CD4-positive, alpha-beta T cell treated with Interleukin-17A for 4 hours (primary cell): ENCODE data around the gene RNF38.
"Not testable (repeated sequence)": the region's sequence is repeated elsewhere in the genome, so short reads cannot be mapped to it uniquely, and the experiment has no call there.

ENCODE experiments used
- DNase-seq: peaks from one replicate; pipeline ENCODE4 v3.0.0-alpha.2; 2020; ENCODE audit warnings: mixed read lengths

The RNF38 gene

DNA sequence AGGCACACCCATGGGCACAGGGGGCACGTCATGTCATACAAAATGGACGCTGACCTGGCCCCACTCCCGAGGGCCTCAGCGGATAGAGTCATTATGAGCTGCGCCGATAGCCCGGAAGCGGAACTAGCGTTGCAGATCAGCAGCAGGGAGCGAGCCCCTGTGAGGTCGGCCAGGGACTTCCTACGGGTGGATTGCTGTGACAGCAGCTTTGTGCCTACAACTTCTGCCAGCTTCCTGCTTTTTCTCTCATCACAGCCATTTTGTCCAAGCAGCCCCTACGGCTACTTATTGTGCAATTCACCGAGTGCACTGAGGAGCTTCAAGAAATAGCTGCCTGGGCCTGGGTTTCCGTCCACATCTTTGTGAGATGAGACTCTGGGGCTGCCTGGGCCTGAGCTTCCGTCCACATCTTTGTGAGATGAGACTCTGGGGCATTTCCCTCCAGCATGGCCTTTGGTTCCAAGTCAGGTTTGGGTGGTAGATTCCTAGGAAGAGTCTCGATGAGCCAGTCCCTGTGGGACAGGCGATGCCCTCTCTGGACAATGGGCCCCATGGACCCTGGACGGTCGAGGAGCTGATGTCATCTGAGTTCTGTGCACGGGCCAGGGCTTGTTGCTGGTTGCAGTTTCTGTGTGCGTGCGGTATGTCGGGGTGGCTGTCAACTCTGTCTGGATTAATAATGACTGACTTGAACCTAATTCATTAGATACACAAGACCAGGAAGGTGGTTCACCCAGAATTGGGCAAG, 74.8 kb downstream of the RNF38 start:
- no peak for DNase-seq

- DNase-seq: no peak
These were observed 76.1 kb downstream of the RNF38 start for GRCh38 chr9:36323926-36324325.

DNA sequence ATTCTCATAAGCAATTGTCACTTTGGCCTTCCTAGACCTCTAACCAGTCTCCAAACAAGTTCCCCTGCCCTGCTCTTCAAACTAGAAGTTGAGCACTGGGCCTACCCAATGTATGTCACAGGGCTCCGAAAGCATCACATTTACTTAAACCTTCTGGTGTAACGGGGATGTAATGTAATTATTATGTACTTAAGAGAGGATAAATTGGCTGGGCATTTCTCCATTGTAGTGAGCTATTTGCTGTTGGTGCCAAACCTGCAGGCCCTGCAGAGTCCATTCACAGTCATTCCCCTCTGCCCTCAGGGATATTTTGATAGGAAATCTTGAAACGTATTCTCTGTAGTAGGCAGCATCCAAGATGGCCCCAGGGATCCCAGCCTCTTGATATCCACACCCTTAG, 77.6 kb downstream of the RNF38 start:
- no peak for DNase-seq

DNA sequence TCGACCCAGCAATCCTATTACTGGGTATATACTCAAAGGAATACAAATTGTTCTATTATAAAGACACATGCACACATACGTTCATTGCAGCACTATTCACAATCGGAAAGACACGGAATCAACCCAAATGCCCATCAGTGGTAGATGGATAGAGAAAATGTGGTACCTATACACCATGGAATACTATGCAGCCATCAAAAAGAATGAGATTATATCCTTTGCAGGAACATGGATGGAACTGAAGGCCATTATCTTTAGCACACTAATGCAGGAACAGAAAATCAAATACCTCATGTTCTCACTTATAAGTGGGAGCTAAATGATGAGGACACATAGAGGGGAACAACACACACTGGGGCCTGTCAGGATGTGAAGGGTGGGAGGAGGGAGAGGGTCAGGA, 78.2 kb downstream of the RNF38 start:
- not testable (repeated sequence) for DNase-seq

DNA sequence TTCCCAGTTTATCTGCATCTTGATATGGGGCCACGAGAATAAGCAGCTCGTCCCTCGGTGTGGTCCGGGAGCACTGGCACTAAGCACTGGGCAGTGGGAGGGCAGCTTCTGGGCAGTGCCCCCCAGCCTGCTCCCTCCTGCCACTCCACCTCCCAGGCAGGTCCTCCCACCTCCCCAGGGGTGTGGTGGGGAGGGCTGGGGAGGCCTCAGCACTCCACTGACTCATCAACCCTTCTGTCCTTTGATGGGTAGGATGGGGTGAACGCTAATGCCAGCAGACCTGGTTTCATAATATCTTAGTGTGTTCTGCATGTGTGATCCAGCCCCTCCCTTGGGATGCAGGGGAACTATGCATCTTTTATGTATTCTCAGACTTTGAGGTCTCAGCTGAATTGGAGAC, 79.6 kb downstream of the RNF38 start:
- no peak for DNase-seq

GRCh38 chr9:36319806-36320205, 80.3 kb downstream of the RNF38 start:
- DNase-seq: no peak

DNA sequence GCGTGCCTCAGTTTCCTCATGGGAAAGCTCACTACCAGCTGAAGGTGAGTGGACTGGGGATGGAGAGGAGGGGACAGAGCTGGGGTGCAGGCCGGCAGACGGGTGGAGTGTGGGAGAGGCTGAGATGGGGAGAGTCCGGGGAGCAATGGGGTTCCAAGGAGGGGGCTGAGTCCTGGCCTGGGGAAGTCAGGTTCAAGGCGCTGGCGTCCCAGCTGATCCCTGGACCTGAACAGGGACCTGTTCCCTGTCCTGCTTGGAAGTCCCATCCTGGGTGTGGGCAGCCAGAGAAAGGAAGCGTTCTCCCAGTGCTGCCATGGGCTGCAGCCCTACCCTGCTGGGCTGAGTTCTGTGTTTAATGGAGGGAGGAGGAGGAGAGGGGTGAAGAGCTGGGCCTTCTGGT, 80.9 kb downstream of the RNF38 start:
- DNase-seq: no peak

DNA sequence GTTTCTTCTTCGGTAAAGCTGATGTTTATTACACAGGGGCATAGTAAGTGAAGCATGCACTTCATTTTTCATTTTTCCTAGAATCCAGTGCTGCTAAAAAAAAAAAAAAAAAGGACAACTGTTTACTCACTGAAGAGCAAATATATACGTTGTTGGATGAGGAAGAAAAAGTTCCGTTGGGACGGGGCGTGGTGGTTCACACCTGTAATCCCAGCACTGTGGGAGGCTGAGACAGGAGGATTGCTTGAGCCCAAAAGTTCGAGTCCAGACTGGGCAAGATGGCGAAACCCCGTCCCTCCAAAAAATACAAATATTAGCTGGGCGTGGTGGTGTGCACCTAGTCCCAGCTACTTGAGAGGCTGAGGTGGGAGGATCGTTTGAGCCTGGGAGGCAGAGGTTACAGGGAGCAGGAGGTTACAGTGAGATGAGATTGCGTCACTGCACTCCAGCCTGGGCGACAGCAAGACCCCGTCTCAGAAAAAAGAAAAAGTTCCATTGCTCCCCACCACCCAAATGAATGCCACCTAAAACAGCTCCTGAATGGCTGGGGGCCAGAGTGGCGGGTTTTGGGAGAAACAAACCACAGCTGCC, 81.8 kb downstream of the RNF38 start:
- DNase-seq: no peak

- no peak for DNase-seq
These were observed 82.3 kb downstream of the RNF38 start for GRCh38 chr9:36317766-36318165.

GRCh38 chr9:36316611-36317317, 83.3 kb downstream of the RNF38 start:
- DNase-seq: no peak

DNA sequence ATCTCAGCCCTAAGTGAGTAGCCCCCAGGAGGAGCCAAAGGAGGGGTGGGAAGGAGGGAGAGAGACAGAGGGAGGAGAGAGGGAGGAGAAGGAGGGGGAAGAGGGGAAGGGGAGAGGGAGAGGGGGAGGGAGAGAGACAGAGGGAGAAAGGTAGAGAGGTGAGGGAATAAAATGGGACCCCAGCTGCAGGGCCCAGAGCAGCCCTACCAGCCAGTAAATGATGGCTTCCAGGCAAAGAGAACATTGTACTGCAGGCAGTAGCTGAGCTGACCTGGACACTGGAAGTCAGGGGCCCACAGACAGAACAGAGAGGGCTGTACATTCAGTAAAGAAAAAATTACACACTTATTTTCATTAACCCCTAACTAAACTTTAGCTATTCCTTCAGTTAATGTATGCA, 84.0 kb downstream of the RNF38 start:
- DNase-seq: no peak

GRCh38 chr9:36315283-36315682, 84.8 kb downstream of the RNF38 start:
- DNase-seq: no peak

DNA sequence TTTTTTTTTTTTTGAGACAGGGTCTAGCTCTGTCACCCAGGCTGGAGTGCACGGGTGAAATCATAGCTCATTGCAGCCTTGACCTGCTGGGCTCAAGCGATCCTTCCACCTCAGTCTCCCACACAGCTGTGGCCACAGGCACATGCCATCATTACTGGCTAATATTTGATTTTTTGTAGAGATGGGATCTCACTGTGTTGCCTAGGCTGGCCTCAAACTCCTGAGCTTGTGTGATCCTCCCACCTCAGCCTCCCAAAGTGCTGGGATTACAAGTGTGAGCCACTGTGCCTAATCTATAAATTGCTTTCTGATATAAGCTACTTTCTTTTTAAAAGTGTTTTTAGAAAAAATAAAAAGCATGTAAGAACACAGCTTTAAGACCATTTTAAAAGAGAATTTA, 85.3 kb downstream of the RNF38 start:
- no peak for DNase-seq

GRCh38 chr9:36306471-36307306, 93.4 kb downstream of the RNF38 start:
- peak; percentile 7 for DNase-seq

GRCh38 chr9:36304366-36304765, 95.7 kb downstream of the RNF38 start:
- not testable (repeated sequence) for DNase-seq

- DNase-seq: no peak
These were observed 98.8 kb downstream of the RNF38 start for GRCh38 chr9:36301227-36301626.

GRCh38 chr9:36298566-36298965, 101.5 kb downstream of the RNF38 start:
- DNase-seq: no peak

DNA sequence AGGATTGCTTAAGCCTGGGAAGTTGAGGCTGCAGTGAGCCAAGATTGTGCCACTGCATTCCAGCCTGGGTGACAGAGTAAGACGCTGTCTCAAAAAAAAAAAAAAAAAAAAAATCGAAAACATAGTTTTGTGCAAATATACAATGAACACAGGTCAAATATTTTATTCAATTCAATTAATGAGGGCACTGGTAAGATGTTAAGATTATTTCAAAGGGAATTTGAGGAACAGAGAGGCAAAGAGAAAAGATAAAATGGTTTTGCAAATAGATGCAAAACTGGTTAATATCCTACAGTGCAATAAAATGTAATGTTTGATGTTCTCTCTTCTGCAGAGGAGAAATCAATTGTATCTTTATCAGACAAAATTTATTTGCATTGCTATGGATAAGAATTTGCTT, 102.3 kb downstream of the RNF38 start:
- no peak for DNase-seq

DNA sequence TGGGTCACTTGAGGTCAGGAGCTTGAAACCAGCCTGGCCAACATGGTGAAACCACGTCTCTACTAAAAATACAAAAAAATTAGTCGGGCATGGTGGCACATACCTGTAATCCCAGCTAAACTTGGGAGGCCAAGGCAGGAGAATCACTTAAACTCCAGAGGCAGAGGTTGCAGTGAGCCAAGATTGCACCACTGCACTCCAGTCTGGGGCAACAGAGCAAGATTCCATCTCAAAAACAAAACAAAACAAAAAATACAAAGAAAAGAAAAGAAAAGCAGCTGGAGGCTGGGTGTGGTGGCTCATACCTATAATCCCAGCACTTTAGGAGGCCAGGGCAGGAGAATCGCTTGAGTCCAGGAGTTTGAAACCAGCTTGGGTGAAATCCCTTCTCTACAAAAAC, 105.1 kb downstream of the RNF38 start:
- DNase-seq: not testable (repeated sequence)

GRCh38 chr9:36293918-36294317, 106.2 kb downstream of the RNF38 start:
- no peak for DNase-seq

DNA sequence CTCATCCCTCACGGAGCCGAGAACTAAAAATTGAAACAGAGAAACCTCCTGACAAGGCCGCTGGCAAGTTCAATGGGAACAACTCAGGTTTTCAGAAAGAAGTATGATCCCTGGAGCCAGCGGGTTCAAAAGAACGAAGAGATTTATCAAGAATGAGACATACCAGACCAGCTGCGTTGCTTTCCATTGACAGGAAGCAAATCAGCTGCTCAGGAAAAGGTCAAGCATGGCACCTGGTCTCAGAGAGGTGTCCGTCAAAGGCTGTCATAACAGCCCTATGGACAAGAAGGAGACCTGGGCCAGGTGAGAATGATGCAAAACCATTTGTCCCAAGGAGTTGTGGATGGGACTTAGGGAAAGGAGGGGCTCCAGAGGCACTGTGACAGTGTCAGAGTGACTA, 106.9 kb downstream of the RNF38 start:
- DNase-seq: no peak

GRCh38 chr9:36292641-36293040, 107.4 kb downstream of the RNF38 start:
- no peak for DNase-seq

DNA sequence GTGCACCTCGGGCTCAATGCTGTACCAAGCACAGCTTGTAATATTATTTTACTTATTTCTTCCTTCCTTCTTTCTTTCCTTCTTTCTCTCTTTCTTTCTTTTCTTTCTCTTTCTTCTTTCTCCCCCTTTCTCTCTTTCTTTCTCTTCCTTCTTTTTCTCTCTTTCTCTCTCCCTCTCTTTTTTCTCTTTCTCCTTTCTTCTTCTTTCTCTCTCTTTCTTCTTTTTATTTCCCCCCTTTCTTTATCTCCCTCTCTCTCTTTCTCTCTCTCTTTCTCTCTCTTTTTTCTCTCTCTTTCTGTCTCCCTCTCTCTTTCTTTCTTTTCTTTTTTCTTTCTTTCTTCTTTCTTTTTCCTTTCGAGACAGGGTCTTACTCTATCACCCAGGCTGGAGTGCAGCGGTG, 109.1 kb downstream of the RNF38 start:
- no peak for DNase-seq
